Left ventricle myocardium superior (tissue), 1 donor: ENCODE results near the gene KRTAP10-1. TPM values are rescaled to one million over a fixed set of nuclear protein-coding genes. Genes with fewer than 3 reads are reported as not detected.

Experiments used
- ATAC-seq: fragments of 200-7000 bp; cut with Tn5 transposase; one replicate; pipeline ENCODE4 v1.9.1; 2020; ENCODE audit warnings: mild to moderate bottlenecking, moderate library complexity
- DNase-seq: peaks from one replicate; pipeline ENCODE4 v3.0.0-alpha.2; 2020
- intact Hi-C: fragments of 100-400 bp; cut with micrococcal nuclease; formaldehyde crosslinking; loops from one replicate; pipeline ENCODE4 v1.11.0; 2022
- total RNA-seq: library from RNA; stranded (reverse); fragmentation: NEBNext Ultra II Directional; extraction: Animal tissue kit (Norgen Biotek cat#: 25700); gene quantifications from one replicate; pipeline ENCODE4 v1.2.1, GENCODE V29; 2021
- donor health status: DM: no; HTN: yes; CAD: no; lungs with severe emphysema.

KRTAP10-1 gene
- total RNA-seq, 1 donor from 2014 or later = not detected

- ATAC-seq (no peak), DNase-seq (peak; percentile 13)
- intact Hi-C loops = no loop called here
Measured at GRCh38 chr21:44531606-44532564, 8.1 kb downstream of the KRTAP10-1 start.

GRCh38 chr21:44530903-44531605, 8.9 kb downstream of the KRTAP10-1 start:
- no peak for ATAC-seq
- peak; percentile 13 for DNase-seq
- intact Hi-C loops = no loop called here

GRCh38 chr21:44530221-44530902, 9.6 kb downstream of the KRTAP10-1 start:
- DNase-seq (peak; percentile 11), ATAC-seq (no peak)
- intact Hi-C loops = no loop called here

GRCh38 chr21:44529503-44530125, 10.4 kb downstream of the KRTAP10-1 start:
- intact Hi-C loops = no loop called here
- DNase-seq (peak; percentile 12), ATAC-seq (no peak)

GRCh38 chr21:44529011-44529421, 11.0 kb downstream of the KRTAP10-1 start:
- intact Hi-C loops = no loop called here
- DNase-seq (no peak), ATAC-seq (no peak)

- DNase-seq (peak; percentile 14), ATAC-seq (no peak)
- intact Hi-C loops = no loop called here
Measured at GRCh38 chr21:44528634-44528995, 11.4 kb downstream of the KRTAP10-1 start.

- ATAC-seq = no peak
- intact Hi-C loops = no loop called here
- DNase-seq = peak; percentile 15
Measured at GRCh38 chr21:44527983-44528633, 11.9 kb downstream of the KRTAP10-1 start.

- peak; percentile 12 for DNase-seq
- intact Hi-C loops = no loop called here
Measured at GRCh38 chr21:44527156-44527982, 12.6 kb downstream of the KRTAP10-1 start.

GRCh38 chr21:44526096-44526997, 13.6 kb downstream of the KRTAP10-1 start:
- DNase-seq = peak; percentile 15

More at GRCh38 chr21:44527156-44527982, 12.6 kb downstream of the KRTAP10-1 start:
- no peak for ATAC-seq

GRCh38 chr21:44525391-44526095, 14.5 kb downstream of the KRTAP10-1 start:
- no peak for ATAC-seq
- intact Hi-C loops = no loop called here

More at GRCh38 chr21:44526096-44526997, 13.6 kb downstream of the KRTAP10-1 start:
- ATAC-seq = no peak
- intact Hi-C loops = no loop called here

GRCh38 chr21:44524414-44525371, 15.3 kb downstream of the KRTAP10-1 start:
- DNase-seq = no peak
- intact Hi-C loops = no loop called here
- ATAC-seq = no peak

More at GRCh38 chr21:44525391-44526095, 14.5 kb downstream of the KRTAP10-1 start:
- peak; percentile 20 for DNase-seq

- intact Hi-C loops = no loop called here
- DNase-seq (no peak), ATAC-seq (no peak)
Measured at GRCh38 chr21:44523567-44524413, 16.2 kb downstream of the KRTAP10-1 start.

GRCh38 chr21:44522753-44523204, 17.2 kb downstream of the KRTAP10-1 start:
- no peak for DNase-seq
- intact Hi-C loops = no loop called here
- ATAC-seq = no peak
